Brain microvascular endothelial cell (primary cell): ENCODE results near the gene EYA3.

Experiments
- DNase-seq: peaks from one replicate; pipeline ENCODE4 v3.0.0-alpha.2; 2020
- H3K27ac ChIP-seq: fragments of 250-450 bp; sonication (Bioruptor Pico); 2 replicates; pipeline ENCODE4 v1.5.1; 2020; ENCODE audit warnings: mild to moderate bottlenecking, moderate library complexity
- H3K27me3 ChIP-seq: fragments of 250-450 bp; sonication (Bioruptor Pico); replicated peaks from 2 replicates; pipeline ENCODE4 v1.5.1; 2020; ENCODE audit warnings: mild to moderate bottlenecking
- H3K36me3 ChIP-seq: fragments of 250-450 bp; sonication (Bioruptor Pico); replicated peaks from 2 replicates; pipeline ENCODE4 v1.5.1; 2020; ENCODE audit warnings: mild to moderate bottlenecking
- H3K4me3 ChIP-seq: 2 replicates; pipeline ENCODE4 v1.5.1; 2011; ENCODE audit warnings: low read depth, mild to moderate bottlenecking, control low read depth, low read length, moderate library complexity
- in situ Hi-C: cut with HindIII; loops from 2 replicates; pipeline ENCODE4 v1.10.0; 2017; ENCODE audit warnings: low sequenced_read_pairs, low pct_ligation_motif_present
- TF ChIP-seq, protein P1 (sequence below): IDR thresholded peaks from 2 replicates; pipeline ENCODE4 v1.5.1; 2011; ENCODE audit warnings: low read depth, mild to moderate bottlenecking, moderate library complexity, low read length, control low read depth, inconsistent platforms; ENCODE audit errors: missing control alignments

The EYA3 gene

DNA sequence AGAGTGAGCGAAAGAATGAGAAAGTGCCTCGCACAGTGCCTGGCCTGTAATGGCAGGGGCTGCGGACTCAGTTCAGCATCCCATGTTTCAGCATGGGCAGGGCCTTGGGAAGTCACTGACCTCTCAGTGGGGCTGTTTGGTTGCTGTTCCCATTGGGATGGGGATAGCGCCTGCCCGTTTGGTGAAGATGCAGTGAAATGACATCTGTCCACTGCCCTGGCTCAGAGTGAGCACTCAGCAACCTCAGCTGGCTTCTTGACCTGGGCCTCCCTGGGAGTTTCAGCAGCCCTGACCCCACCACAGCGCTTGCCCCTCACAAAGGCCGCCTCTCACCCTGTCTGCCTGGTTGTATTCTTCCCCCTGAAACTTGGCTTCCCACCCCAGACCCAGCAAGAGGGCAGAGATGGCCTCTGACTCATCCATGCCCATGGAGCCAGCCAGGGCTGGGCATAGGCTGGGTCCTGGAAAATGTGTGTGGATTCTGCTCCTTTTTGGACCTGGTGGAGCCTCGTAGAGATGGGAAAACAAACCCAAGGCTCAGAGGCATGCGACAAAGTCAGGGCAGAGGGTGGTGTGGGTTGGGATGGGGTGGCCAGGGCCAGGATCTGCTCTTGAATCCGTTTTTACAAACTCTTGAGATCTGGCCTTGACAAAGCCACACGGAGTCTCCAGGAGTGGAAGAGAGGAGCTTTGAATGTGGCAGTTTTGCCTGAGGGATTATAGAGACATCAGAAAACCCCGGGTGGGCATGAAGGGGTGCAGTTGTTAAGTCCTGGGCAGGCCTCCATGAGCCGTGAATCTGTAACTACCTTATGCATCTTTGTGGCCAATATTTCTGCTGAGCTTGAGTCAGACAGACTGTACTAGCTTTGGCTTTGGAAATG, 127.4 kb downstream of the EYA3 start:
- Histone ChIP-seq H3K27ac (no peak overlapping the region), H3K4me3 (peak overlapping the region; percentile 68), H3K27me3 (no peaks in the 10 kb centered on the region), H3K36me3 (no peaks in the 10 kb centered on the region)
- in situ Hi-C loops, result no loop called here
- TF ChIP-seq, protein P1, sequence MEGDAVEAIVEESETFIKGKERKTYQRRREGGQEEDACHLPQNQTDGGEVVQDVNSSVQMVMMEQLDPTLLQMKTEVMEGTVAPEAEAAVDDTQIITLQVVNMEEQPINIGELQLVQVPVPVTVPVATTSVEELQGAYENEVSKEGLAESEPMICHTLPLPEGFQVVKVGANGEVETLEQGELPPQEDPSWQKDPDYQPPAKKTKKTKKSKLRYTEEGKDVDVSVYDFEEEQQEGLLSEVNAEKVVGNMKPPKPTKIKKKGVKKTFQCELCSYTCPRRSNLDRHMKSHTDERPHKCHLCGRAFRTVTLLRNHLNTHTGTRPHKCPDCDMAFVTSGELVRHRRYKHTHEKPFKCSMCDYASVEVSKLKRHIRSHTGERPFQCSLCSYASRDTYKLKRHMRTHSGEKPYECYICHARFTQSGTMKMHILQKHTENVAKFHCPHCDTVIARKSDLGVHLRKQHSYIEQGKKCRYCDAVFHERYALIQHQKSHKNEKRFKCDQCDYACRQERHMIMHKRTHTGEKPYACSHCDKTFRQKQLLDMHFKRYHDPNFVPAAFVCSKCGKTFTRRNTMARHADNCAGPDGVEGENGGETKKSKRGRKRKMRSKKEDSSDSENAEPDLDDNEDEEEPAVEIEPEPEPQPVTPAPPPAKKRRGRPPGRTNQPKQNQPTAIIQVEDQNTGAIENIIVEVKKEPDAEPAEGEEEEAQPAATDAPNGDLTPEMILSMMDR, result no peak
- no peak for DNase-seq

DNA sequence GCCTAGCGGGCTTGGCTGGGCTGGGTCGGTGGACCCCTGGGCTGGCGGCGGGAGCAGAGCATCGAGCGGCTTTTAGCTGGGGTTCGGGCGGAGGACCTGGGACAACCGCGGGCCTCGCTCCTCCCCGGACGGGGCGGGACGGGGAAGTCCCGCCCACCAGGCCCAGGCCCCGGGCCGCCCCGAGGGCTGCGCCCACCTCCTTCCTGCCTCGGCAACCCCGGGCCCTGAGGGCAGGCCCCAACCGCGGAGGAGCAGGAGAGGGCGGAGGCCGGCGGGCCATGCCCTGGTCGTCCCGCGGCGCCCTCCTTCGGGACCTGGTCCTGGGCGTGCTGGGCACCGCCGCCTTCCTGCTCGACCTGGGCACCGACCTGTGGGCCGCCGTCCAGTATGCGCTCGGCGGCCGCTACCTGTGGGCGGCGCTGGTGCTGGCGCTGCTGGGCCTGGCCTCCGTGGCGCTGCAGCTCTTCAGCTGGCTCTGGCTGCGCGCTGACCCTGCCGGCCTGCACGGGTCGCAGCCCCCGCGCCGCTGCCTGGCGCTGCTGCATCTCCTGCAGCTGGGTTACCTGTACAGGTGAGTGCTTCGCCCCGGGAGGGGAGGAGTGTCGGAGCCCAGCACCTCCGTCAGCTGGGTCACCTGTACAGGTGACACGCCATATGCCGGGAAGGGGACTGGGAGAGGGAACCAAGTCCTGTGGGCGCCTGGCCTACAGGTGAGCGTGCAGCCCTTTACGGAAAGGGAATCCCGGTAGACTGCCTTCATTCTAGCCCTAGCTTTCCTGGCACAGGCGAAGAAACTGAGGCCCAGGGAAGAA, 128.4 kb downstream of the EYA3 start, which contains the start of gene XKR8:
XKR8 (plus strand) TSS at position 182 of the 812 bp plus-strand sequence; CDS start at position 279, 97 bp downstream.
- H3K27ac ChIP-seq, result peak within 1 kb of the TSS; percentile 28
- in situ Hi-C loops, result no loop called here

GRCh38 chr1:27958513-27958912, 129.9 kb downstream of the EYA3 start:
- no peaks in the 10 kb centered on the region for H3K36me3 ChIP-seq
- H3K4me3 ChIP-seq, result no peak overlapping the region
- H3K27me3 ChIP-seq, result no peaks in the 10 kb centered on the region
- TF ChIP-seq, protein P1, result no peak
- DNase-seq, result no peak
- in situ Hi-C loops, result no loop called here
- no peak overlapping the region for H3K27ac ChIP-seq

More for the DNA sequence above, 128.4 kb downstream of the EYA3 start, which contains the start of gene XKR8:
- no peaks in the 10 kb centered on the region for H3K36me3 ChIP-seq
- H3K27me3 ChIP-seq, result no peaks in the 10 kb centered on the region
- peak within 1 kb of the TSS; percentile 68 for H3K4me3 ChIP-seq
- TF ChIP-seq, protein P1, result peak; percentile 39
- DNase-seq, result peak; percentile 51

DNA sequence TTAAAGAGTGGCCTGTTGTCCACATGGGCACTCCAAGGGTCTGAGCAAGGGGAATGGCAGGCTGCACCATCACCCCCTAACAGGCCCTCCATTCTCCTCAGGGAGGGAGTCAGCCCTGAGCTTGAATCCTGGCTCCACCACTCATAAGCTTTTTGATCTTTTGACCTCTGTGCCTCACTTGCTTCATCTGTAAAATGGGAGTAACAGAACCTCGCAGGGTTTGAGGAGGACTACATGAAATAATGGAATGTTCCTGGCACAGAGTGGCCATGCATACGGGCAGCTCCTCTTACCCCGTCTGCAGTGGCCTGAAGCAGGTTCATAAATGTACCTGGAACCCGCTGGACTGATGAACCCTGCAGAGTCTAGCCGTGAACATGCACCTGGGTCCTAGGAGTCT, 130.8 kb downstream of the EYA3 start:
- no peak for DNase-seq
- Histone ChIP-seq H3K4me3 (no peak overlapping the region), H3K27ac (no peak overlapping the region), H3K36me3 (no peaks in the 10 kb centered on the region), H3K27me3 (no peaks in the 10 kb centered on the region)
- TF ChIP-seq, protein P1, result no peak
- in situ Hi-C loops, result no loop called here

DNA sequence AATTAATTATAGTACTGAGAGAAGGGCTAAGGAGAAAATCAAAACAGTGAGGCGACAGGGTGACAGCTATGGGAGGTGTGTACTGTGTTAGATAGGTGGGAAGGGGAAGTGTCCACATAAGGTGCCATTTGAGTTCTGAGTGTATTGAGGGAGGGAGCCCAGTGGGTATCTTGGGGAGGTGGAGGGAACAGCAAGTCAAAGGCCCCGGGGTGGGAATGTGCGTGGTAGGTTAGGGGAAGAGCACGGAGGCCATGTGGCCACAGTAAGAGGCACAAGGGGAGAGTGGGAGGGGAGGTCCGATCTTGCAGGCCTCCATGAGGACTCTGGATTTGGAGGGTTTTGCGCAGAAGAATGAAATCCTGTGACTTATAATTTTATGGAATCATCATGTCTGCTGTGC, 131.6 kb downstream of the EYA3 start:
- DNase-seq, result no peak
- no peaks in the 10 kb centered on the region for H3K27me3 ChIP-seq
- H3K4me3 ChIP-seq, result no peak overlapping the region
- H3K36me3 ChIP-seq, result no peaks in the 10 kb centered on the region
- in situ Hi-C loops, result no loop called here
- TF ChIP-seq, protein P1, result no peak
- H3K27ac ChIP-seq, result no peak overlapping the region
